ENCODE data around the gene DMGDH. TPM values are rescaled to one million over a fixed set of nuclear protein-coding genes. Genes with fewer than 3 reads are reported as not detected.
"Not testable (repeated sequence)": the region's sequence is repeated elsewhere in the genome, so short reads cannot be mapped to it uniquely, and the experiment has no call there.

Gene DMGDH
- polyA plus RNA-seq, 12 donors = 1.7 to 3.9 (median 2.7) TPM; not detected in 2

DNA sequence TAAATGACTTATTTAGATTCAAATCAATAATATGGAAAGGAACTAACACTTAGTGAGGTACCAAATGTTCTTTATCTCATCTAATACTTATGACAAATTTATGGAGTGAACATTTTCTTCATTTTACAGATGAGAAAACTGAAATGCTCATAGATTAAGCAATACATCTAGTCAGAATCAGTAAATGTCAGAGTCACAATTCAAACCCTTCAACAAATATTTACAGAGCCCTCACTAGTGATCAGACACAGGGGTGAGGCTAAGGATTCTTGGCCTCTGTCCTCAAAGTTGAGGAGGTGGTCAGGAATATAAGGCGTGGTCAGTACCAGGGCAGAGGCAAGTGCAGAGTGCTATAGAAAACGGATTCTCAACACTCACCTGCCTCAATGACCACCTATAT lies 54.8 kb downstream of the DMGDH start:
- DNase-seq = no peak

- DNase-seq = no peak
These were observed 57.6 kb downstream of the DMGDH start for GRCh38 chr5:79011869-79012268.

DNA sequence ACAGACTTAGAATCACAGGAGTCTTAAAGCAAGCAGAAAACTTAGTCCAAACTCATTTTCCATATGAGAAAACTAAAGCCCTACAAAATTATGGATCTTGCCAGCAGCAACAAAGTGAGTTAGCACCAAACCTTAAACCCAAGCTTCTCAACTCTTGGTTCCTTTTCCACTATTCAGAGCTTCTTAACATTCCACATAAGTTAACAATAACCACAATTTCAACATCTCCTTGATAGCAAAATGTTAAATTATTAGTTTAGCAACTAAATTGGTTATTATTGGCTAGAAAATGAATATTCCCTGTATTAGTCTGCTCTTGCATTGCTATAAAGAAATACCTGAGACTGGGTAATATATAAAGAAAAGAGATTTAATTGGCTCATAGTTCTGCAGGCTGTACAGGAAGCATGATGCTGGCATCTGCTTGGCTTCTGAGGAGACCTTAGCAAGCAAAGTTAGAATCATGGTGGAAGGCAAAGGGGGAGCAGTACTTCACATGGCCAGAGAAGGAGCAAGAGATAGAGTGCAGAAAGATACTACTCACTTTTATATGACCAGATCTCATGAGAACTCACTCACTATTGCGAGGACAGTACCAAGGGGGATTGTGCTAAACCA lies 58.1 kb downstream of the DMGDH start:
- no peak for DNase-seq

- DNase-seq = no peak
These were observed 61.1 kb downstream of the DMGDH start for GRCh38 chr5:79008362-79008761.

DNA sequence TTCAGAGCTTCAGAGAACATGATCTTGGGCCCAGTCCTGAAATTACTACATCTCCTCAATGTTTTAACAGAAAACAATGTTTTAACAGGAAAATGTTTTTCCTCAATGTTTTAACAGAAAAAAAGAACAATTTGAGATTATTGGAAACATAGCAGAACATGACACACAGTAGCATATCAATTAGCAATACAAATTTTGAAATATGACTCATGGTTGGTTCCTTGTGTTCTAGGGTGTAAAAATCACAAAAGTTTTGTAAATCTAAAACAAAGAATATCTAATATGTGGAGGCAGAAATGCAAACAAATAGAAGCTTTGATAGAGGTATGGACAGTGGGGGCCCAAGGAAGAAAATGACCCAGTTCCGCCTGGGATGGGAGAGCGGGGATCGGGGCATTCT lies 61.6 kb downstream of the DMGDH start:
- DNase-seq = no peak

GRCh38 chr5:79005936-79006631 lies 63.4 kb downstream of the DMGDH start:
- no peak for DNase-seq

GRCh38 chr5:79005151-79005550 lies 64.3 kb downstream of the DMGDH start:
- no peak for DNase-seq

GRCh38 chr5:79002374-79002773 lies 67.1 kb downstream of the DMGDH start:
- DNase-seq = no peak

- DNase-seq = no peak
These were observed 68.0 kb downstream of the DMGDH start for GRCh38 chr5:79001471-79001870.

- no peak for DNase-seq
These were observed 72.4 kb downstream of the DMGDH start for GRCh38 chr5:78997090-78997489.

DNA sequence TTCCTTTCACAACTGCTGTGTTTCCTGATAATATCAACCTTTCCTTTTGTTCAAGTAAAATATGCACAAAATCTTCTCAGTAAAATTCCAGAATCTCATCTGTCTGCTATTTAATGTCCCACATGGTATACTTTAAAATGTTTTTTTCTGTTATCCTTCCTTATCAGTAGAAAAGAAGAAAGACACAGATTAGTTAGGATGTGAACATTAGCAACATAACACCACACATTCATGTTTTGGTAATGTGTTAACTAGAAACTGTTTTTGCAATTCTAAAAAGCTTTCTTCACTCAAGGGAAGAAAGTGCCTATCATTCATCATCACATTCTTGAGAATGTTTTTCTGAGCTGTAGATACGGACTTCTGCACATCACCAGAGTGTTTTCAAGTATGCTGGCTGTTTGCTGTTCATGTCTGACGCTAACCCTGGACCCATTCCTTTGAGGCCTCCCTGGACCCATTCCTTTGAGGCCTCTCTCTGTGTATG lies 73.9 kb downstream of the DMGDH start:
- DNase-seq = no peak

GRCh38 chr5:78993165-78993564 lies 76.3 kb downstream of the DMGDH start:
- DNase-seq = no peak

- no peak for DNase-seq
These were observed 77.3 kb downstream of the DMGDH start for GRCh38 chr5:78992146-78992545.

- no peak for DNase-seq
These were observed 80.4 kb downstream of the DMGDH start for GRCh38 chr5:78989080-78989479.

- no peak for DNase-seq
These were observed 83.7 kb downstream of the DMGDH start for GRCh38 chr5:78985725-78986223.

- no peak for DNase-seq
These were observed 84.3 kb downstream of the DMGDH start, which contains the start of gene ARSB for GRCh38 chr5:78985116-78985724. Gene ARSB (minus strand): TSS chr5:78985310. CDS start chr5:78985248, 62 bp downstream.

DNA sequence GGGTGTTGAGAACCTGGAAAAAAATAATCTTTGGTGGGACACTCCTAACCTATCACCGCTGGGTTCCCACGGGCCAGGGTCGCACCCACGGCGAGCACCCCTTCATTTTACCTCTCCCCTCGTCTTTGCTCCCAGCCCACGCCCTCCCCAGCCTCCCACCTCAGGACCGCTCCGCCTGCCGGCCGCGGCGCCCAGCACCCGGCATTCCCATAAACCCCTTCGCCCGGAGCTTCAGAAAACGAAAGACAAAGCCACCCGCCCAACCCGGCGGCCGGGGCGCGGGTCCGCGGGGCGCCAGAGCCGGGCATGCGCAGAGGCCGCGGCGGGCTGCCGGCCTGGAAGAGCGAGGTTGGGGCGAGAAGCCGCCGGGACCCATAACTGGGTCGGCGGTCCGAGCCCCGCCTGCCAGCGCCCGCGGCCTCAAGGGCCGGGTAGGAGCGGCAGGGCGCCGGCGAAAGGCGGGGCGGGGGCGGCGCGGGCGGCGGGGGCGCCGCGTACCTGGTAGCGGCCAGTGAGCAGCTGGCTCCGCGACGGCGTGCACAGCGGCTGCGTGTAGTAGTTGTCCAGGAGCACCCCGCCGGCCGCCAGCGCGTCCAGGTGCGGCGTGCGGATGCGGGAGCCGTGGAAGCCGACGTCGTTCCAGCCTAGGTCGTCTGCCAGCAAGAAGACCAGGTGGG lies 84.9 kb downstream of the DMGDH start:
- DNase-seq = peak; percentile 85

GRCh38 chr5:78983601-78984438 lies 85.7 kb downstream of the DMGDH start:
- DNase-seq = no peak

DNA sequence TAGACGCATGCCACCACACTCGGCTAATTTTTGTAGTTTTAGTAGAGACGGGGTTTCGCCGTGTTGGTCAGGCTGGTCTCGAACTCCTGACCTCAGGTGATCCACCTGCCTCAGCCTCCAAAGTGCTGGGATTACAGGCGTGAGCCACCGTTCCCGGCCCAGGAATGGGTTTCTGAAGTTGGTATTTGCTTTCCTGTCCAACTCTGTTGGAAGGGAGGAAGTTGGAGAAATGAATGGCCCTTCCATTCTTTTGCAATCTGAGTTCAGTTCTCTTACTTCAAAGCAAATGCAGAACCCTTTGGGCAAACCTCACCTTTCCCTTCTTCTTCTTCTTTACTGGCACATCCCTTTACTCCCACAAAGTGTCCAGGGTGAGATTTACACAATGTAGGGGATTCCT lies 86.3 kb downstream of the DMGDH start:
- DNase-seq = not testable (repeated sequence)

- DNase-seq = no peak
These were observed 89.6 kb downstream of the DMGDH start for GRCh38 chr5:78979909-78980308.

GRCh38 chr5:78979117-78979742 lies 90.2 kb downstream of the DMGDH start:
- DNase-seq = no peak

Data from muscle of arm (tissue), 12 donors.